Measurements from ENCODE around the gene KCNK3. TPM values are rescaled to one million over a fixed set of nuclear protein-coding genes. Genes with fewer than 3 reads are reported as not detected.
"Not testable (repeated sequence)": the region's sequence is repeated elsewhere in the genome, so short reads cannot be mapped to it uniquely, and the experiment has no call there.

KCNK3 gene
- total RNA-seq, 2 experiments from 2014 or later, result not detected

DNA sequence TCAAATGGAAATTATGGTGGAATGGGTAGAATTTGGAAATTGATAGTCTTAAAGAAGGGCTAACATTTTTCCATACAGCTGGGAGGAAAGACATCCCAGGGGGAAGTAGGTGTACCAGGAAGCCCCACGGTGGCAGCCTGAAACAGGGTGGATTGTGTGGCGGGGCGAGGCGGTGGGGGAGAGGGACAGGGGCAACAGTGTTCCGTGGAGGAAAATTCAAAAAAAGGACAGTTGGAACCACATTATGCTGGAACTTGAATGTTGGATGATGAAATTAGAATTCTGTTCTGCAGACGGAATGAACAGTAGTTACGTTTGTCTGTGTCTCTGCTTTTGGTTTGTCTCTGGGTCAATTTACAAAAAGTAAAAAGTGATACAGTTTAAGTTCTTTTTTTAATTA is 40.7 kb upstream of the KCNK3 start:
- no peaks in the 10 kb centered on the region for H3K9me3 Mint-ChIP-seq
- POLR2A ChIA-PET, result interaction anchor here (1.9 kb wide), 1 partner anchor 10 kb away, joined by 4 read pairs; the partner anchor contains the start of gene CIB4
- H3K27me3 Mint-ChIP-seq, result peaks cover 9% of the 10 kb centered on the region
- ATAC-seq, result no peak
- no peaks in the 10 kb centered on the region for H3K4me1 Mint-ChIP-seq (ENCODE audit: low read depth)
- no peaks in the 10 kb centered on the region for H3K36me3 Mint-ChIP-seq (ENCODE audit: low read depth)
- no peak overlapping the region for H3K27ac Mint-ChIP-seq
- DNase-seq, result no peak
- TF ChIP-seq, protein P1, sequence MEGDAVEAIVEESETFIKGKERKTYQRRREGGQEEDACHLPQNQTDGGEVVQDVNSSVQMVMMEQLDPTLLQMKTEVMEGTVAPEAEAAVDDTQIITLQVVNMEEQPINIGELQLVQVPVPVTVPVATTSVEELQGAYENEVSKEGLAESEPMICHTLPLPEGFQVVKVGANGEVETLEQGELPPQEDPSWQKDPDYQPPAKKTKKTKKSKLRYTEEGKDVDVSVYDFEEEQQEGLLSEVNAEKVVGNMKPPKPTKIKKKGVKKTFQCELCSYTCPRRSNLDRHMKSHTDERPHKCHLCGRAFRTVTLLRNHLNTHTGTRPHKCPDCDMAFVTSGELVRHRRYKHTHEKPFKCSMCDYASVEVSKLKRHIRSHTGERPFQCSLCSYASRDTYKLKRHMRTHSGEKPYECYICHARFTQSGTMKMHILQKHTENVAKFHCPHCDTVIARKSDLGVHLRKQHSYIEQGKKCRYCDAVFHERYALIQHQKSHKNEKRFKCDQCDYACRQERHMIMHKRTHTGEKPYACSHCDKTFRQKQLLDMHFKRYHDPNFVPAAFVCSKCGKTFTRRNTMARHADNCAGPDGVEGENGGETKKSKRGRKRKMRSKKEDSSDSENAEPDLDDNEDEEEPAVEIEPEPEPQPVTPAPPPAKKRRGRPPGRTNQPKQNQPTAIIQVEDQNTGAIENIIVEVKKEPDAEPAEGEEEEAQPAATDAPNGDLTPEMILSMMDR (IDR thresholded peaks at IDR 0.05), result no peak
- intact Hi-C loops (cut with micrococcal nuclease), result no loop called here
- H3K4me3 Mint-ChIP-seq, result no peak overlapping the region
- CTCF ChIA-PET, result interaction anchor here (1.3 to 2.0 kb wide), 2 partner anchors 17 to 74 kb away, joined by 3 to 9 read pairs; no protein-coding TSS in a partner anchor

GRCh38 chr2:26652361-26653041 is 40.0 kb upstream of the KCNK3 start:
- no peaks in the 10 kb centered on the region for H3K36me3 Mint-ChIP-seq (ENCODE audit: low read depth)
- TF ChIP-seq, protein P1 (IDR thresholded peaks at IDR 0.05), result no peak
- POLR2A ChIA-PET, result interaction anchor here (1.9 kb wide), 1 partner anchor 11 kb away, joined by 4 read pairs; the partner anchor contains the start of gene CIB4
- DNase-seq (no peak), ATAC-seq (no peak)
- H3K27me3 Mint-ChIP-seq, result peaks cover 9% of the 10 kb centered on the region
- intact Hi-C loops (cut with micrococcal nuclease), result no loop called here
- H3K9me3 Mint-ChIP-seq, result no peaks in the 10 kb centered on the region
- H3K4me3 Mint-ChIP-seq, result no peak overlapping the region
- no peak overlapping the region for H3K27ac Mint-ChIP-seq
- CTCF ChIA-PET, result interaction anchor here (2.0 kb wide), 1 partner anchor 75 kb away, joined by 9 read pairs; no protein-coding TSS in a partner anchor
- no peaks in the 10 kb centered on the region for H3K4me1 Mint-ChIP-seq (ENCODE audit: low read depth)

GRCh38 chr2:26653207-26654060 is 39.1 kb upstream of the KCNK3 start:
- DNase-seq (no peak), ATAC-seq (no peak)
- POLR2A ChIA-PET, result no interaction called here
- Mint-ChIP-seq H3K9me3 (no peaks in the 10 kb centered on the region), H3K4me1 (ENCODE audit: low read depth) (no peaks in the 10 kb centered on the region), H3K36me3 (ENCODE audit: low read depth) (no peaks in the 10 kb centered on the region), H3K4me3 (no peak overlapping the region), H3K27ac (no peak overlapping the region), H3K27me3 (peaks cover 9% of the 10 kb centered on the region)
- TF ChIP-seq, protein P1 (IDR thresholded peaks at IDR 0.05), result no peak
- CTCF ChIA-PET, result no interaction called here
- intact Hi-C loops (cut with micrococcal nuclease), result no loop called here

- no peaks in the 10 kb centered on the region for H3K9me3 Mint-ChIP-seq
- intact Hi-C loops (cut with micrococcal nuclease), result no loop called here
- H3K27me3 Mint-ChIP-seq, result peaks cover 9% of the 10 kb centered on the region
- POLR2A ChIA-PET, result no interaction called here
- ATAC-seq, result no peak
- H3K4me1 Mint-ChIP-seq (ENCODE audit: low read depth), result no peaks in the 10 kb centered on the region
- H3K27ac Mint-ChIP-seq, result no peak overlapping the region
- TF ChIP-seq, protein P1 (IDR thresholded peaks at IDR 0.05), result no peak
- CTCF ChIA-PET, result no interaction called here
- H3K4me3 Mint-ChIP-seq, result no peak overlapping the region
- no peak for DNase-seq
- no peaks in the 10 kb centered on the region for H3K36me3 Mint-ChIP-seq (ENCODE audit: low read depth)
Observed at GRCh38 chr2:26654061-26654340, 38.5 kb upstream of the KCNK3 start.

GRCh38 chr2:26655120-26655519 is 37.4 kb upstream of the KCNK3 start:
- DNase-seq; H3K4me3 Mint-ChIP-seq; CTCF ChIA-PET; intact Hi-C loops (cut with micrococcal nuclease); H3K9me3 Mint-ChIP-seq; H3K4me1 Mint-ChIP-seq (ENCODE audit: low read depth); H3K36me3 Mint-ChIP-seq (ENCODE audit: low read depth); ATAC-seq; H3K27ac Mint-ChIP-seq; POLR2A ChIA-PET; H3K27me3 Mint-ChIP-seq: not testable (repeated sequence)
